ENCODE data around the gene SLC17A8.
"Not testable (repeated sequence)": the region's sequence is repeated elsewhere in the genome, so short reads cannot be mapped to it uniquely, and the experiment has no call there.

Gene SLC17A8

DNA sequence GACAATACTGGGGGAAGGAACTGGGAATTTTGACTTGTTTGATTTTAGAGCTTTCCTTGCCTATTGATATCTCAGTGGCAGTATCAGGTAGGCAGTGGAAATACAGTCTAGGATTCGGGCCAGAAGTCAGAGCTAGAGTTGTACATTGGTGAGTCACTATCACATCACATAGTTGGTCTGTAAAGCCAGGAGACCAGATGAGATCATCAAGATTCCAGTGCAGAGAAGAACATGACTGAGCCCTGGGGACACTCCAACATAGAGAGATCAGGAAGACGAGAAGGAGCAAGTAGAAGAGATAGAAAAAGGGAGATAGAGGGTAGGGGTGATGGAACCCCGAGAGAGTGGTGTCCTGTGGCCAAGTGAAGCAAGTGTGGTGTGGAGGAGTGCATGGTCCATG, 70.2 kb downstream of the SLC17A8 start:
- DNase-seq (ENCODE audit: low spot score) = no peak

- not testable (repeated sequence) for DNase-seq (ENCODE audit: low spot score)
Measured at GRCh38 chr12:100430251-100430650, 73.4 kb downstream of the SLC17A8 start.

- no peak for DNase-seq (ENCODE audit: low spot score)
Measured at GRCh38 chr12:100433701-100434100, 76.8 kb downstream of the SLC17A8 start.

- no peak for DNase-seq (ENCODE audit: low spot score)
Measured at GRCh38 chr12:100434177-100434576, 77.3 kb downstream of the SLC17A8 start.

GRCh38 chr12:100435957-100436356, 79.1 kb downstream of the SLC17A8 start:
- no peak for DNase-seq (ENCODE audit: low spot score)

- peak; percentile 66 for DNase-seq (ENCODE audit: low spot score)
Measured at GRCh38 chr12:100437038-100437841, 80.4 kb downstream of the SLC17A8 start.

- no peak for DNase-seq (ENCODE audit: low spot score)
Measured at GRCh38 chr12:100439797-100440196, 82.9 kb downstream of the SLC17A8 start.

- no peak for DNase-seq (ENCODE audit: low spot score)
Measured at GRCh38 chr12:100442403-100442802, 85.5 kb downstream of the SLC17A8 start.

DNA sequence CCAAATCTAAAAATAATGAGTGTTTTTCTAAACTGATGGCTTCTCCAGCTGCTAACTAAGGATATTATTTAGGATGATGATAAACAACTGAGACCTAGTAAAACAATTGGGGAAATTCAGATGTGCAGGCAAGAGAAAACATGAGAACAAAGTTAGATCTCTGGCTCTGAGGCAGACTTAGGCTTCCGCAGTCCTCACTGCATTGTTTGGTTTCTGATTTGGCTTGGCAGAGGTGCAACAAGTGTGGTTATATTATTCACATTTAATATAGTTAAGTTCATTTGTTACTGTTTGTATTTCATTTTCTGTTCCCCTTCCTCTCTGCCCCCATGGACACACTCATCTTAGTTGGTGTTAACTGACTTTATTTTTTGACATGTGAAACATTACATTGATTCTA, 86.6 kb downstream of the SLC17A8 start:
- DNase-seq (ENCODE audit: low spot score) = no peak

- peak; percentile 68 for DNase-seq (ENCODE audit: low spot score)
Measured at GRCh38 chr12:100445081-100445481, 88.2 kb downstream of the SLC17A8 start.

DNA sequence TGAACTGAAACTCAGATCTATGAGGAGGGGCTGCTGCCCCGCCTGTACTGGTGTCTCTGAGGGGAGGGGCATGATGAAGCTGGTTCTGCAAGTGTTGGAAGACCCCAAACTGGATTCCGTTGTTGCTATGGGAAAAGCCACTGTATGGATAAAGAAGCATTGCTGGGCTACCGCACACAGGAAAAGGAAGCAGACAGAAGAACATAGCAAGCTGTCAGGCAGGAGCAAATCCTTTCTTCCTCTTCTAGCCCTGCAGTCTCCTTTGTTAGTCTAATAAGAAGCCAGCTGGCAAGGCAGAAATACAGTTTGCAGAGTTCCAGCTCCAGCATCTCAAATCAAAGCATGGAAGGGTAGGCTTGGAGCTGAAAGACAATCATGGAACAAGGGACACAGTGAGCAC, 90.5 kb downstream of the SLC17A8 start:
- DNase-seq (ENCODE audit: low spot score) = no peak

DNA sequence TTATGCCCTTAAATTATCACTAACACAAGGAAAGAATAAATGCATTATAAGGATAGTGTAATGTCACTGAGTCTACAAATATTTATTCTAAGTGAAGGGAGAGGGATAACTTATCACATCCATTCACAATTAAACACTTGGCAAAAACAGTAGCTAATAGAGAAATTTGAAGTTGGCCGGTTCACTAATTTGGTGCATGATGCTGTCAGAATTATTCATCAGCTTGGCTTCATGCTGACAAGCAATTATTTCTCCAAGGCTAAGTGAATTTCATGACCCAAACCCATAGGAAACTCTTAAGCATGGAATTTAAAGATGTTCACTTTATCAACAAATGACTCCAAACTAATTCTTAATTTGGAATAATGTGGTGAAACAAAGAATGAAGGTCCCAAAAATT, 91.8 kb downstream of the SLC17A8 start:
- no peak for DNase-seq (ENCODE audit: low spot score)

DNA sequence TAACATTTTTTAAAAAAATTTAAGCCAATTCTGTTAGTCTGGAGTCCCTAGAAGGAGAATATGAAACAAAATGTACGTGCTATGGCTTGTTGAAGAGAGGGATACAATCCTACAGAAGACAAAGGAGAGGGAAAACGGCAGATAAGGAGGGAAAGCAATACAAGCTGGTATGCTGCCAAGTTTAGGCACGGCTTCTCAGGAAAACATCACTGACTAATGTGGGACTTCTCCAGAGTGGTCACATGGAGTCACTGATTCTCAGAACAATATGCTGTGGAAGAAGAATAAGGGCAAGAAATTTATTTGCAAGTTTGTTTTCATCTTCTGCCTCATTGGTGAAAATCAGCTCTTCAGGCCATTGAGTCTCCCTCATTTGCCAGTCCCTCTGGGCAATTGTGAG, 93.9 kb downstream of the SLC17A8 start:
- DNase-seq (ENCODE audit: low spot score) = no peak

- DNase-seq (ENCODE audit: low spot score) = no peak
Measured at GRCh38 chr12:100453951-100454350, 97.1 kb downstream of the SLC17A8 start.

GRCh38 chr12:100455896-100456295, 99.0 kb downstream of the SLC17A8 start:
- no peak for DNase-seq (ENCODE audit: low spot score)

DNA sequence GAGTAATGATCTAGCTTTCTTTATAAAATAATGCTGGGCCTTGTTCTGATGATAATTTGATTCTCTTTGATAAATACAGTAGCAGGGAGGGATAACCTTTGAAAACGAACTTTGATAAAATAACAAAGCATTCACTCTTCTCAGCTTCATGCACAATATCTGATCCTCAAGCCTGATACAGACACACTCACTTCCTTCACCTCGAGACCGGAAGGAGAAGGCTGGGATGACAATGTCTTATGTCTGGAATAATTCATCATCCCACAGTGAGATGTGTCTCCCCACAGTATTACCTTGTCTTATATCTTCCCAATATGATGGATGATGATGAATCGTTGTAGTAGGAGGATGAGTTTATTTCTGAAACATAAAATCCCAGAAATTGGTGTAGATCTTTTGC, 101.3 kb downstream of the SLC17A8 start:
- no peak for DNase-seq (ENCODE audit: low spot score)

DNA sequence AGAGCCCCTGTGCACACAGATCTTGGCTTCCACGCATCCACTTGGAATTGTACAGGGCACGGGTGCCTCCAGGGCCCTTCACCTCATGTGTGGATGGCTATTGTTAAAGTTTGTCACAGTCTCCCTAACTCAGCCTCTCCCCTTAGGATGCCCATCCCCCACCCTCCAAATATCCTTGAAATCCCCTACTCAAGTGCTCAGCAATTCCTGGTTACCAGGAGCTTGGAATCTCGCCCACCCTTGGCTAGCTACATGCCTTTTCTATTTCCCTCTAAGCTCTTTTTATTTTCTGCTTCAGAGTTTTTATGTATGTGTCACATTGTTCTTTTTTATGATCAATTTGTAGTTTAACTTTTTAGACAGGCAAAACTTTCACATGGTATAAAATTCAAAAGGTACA, 103.8 kb downstream of the SLC17A8 start:
- no peak for DNase-seq (ENCODE audit: low spot score)

- DNase-seq (ENCODE audit: low spot score) = no peak
Measured at GRCh38 chr12:100461330-100461973, 104.6 kb downstream of the SLC17A8 start.

GRCh38 chr12:100463661-100464060, 106.8 kb downstream of the SLC17A8 start:
- no peak for DNase-seq (ENCODE audit: low spot score)

- peak; percentile 48 for DNase-seq (ENCODE audit: low spot score)
Measured at GRCh38 chr12:100464529-100464928, 107.7 kb downstream of the SLC17A8 start.

GRCh38 chr12:100468126-100468525, 111.3 kb downstream of the SLC17A8 start:
- no peak for DNase-seq (ENCODE audit: low spot score)
